Thoracic aorta (tissue), 2 donors: Measurements from ENCODE around the gene PDE6B. TPM values are rescaled to one million over a fixed set of nuclear protein-coding genes. Genes with fewer than 3 reads are reported as not detected.

ENCODE experiments used
- ATAC-seq: fragments of 150-250 bp; one replicate; pipeline ENCODE4 v1.8.0; 2017; ENCODE audit warnings: low read depth; ENCODE audit not compliant: insufficient number of reproducible peaks, low FRiP score
- DNase-seq: peaks from one replicate; pipeline ENCODE4 v3.0.0-alpha.2; 2020; ENCODE audit warnings: low spot score
- H3K27ac ChIP-seq, 2 donors: fragments of 200-600 bp; sonication (generic); 1 replicate in 1 of 2; 2 replicates in 1 of 2; pipeline ENCODE4 v1.5.1; 2016; ENCODE audit warnings: mild to moderate bottlenecking in 2 of 2, moderate library complexity in 2 of 2
- H3K27me3 ChIP-seq: fragments of 200-600 bp; sonication (generic); replicated peaks from 2 replicates; pipeline ENCODE4 v1.6.0; 2016; ENCODE audit warnings: mild to moderate bottlenecking; ENCODE audit not compliant: insufficient read depth
- H3K36me3 ChIP-seq: fragments of 200-600 bp; sonication (generic); one replicate; pipeline ENCODE4 v1.5.1; 2016
- H3K4me1 ChIP-seq, 2 donors: fragments of 200-600 bp; sonication (generic); 1 replicate in 1 of 2; 2 replicates in 1 of 2; pipeline versions ENCODE4 v1.5.1 to v1.6.0; 2016; ENCODE audit warnings: low read depth in 2 of 2, mild to moderate bottlenecking in 1 of 2; ENCODE audit not compliant: control insufficient read depth in 1 of 2
- H3K4me3 ChIP-seq: fragments of 200-600 bp; sonication (generic); 2 replicates; pipeline ENCODE4 v1.5.1; 2016; ENCODE audit warnings: mild to moderate bottlenecking
- H3K9me3 ChIP-seq: fragments of 200-600 bp; sonication (generic); 2 replicates; pipeline ENCODE4 v1.5.1; 2016
- total RNA-seq, 2 donors: library from RNA; depleted of rRNA; stranded (reverse); fragments of >200 nt; gene quantifications; one replicate each; pipeline versions ENCODE4 v1.1.0 to v1.2.3, GENCODE V29; 2016
- TF ChIP-seq, protein P1 (sequence below): fragments of 200-600 bp; sonication (generic); IDR thresholded peaks from one replicate; pipeline ENCODE4 v1.5.1; 2019; ENCODE audit warnings: antibody characterized with exemption

The PDE6B gene
- total RNA-seq, 2 donors from 2014 or later = 1.8 to 3.6 TPM

DNA sequence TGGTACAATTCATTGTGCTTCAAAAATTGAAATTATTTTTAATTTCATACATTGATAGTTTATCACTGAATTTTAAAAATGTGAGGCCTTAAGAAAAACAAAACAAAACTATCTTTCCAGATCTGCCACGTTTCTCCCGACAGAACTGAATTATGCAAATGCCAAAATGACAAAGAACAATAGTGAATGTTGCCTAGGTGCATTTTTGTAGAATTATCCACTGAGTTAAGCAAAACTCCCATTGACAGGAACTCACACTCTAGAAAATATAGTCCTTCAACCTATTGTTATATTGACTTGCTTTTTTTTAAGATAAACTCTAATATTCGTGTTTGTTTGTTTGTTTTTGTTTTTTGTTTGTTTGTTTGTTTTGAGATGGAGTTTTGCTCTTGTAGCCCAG is 86.7 kb downstream of the PDE6B start:
- H3K27ac ChIP-seq = no peak overlapping the region
- H3K36me3 ChIP-seq = peaks cover 7% of the 10 kb centered on the region
- H3K4me3 ChIP-seq = no peak overlapping the region
- TF ChIP-seq, protein P1, sequence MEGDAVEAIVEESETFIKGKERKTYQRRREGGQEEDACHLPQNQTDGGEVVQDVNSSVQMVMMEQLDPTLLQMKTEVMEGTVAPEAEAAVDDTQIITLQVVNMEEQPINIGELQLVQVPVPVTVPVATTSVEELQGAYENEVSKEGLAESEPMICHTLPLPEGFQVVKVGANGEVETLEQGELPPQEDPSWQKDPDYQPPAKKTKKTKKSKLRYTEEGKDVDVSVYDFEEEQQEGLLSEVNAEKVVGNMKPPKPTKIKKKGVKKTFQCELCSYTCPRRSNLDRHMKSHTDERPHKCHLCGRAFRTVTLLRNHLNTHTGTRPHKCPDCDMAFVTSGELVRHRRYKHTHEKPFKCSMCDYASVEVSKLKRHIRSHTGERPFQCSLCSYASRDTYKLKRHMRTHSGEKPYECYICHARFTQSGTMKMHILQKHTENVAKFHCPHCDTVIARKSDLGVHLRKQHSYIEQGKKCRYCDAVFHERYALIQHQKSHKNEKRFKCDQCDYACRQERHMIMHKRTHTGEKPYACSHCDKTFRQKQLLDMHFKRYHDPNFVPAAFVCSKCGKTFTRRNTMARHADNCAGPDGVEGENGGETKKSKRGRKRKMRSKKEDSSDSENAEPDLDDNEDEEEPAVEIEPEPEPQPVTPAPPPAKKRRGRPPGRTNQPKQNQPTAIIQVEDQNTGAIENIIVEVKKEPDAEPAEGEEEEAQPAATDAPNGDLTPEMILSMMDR = no peak
- no peak for DNase-seq
- no peaks in the 10 kb centered on the region for H3K27me3 ChIP-seq
- H3K9me3 ChIP-seq = no peaks in the 10 kb centered on the region
- no peak for ATAC-seq
- peaks cover 16 to 23% of the 10 kb centered on the region in 2 donors for H3K4me1 ChIP-seq

DNA sequence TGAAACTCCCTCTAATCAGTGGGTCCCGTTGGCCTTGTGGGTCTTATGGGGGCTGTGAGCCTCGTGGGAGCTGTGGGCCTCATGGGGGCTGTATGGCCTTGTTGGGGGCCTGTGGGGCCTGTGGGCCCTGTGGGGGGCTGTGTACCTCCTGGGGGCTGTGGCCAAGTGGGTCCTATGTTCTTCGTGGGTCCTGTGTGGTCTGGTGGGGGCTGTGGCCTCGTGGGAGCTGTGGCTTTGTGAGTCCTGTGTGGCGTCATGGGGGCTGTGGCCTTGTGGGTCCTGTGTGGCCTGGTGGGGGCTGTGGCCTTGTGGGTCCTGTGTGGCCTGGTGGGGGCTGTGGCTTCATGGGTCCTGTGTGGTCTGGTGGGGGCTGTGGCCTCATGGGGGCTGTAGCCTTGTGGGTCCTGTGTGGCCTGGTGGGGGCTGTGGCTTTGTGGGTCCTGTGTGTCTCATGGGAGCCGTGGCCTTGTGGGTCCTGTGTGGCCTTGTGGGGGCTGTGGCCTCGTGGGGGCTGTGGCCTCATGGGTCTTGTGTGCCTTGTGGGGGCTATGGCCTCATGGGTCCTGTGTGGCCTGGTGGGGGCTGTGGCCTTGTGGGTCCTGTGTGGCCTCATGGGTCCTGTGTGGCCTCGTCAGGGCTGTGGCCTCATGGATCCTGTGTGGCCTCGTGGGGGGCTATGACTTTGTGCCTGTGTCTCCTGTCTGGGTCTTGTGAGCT is 87.7 kb downstream of the PDE6B start:
- no peak for ATAC-seq
- H3K27me3 ChIP-seq = no peaks in the 10 kb centered on the region

GRCh38 chr4:714087-714486 is 88.7 kb downstream of the PDE6B start:
- TF ChIP-seq, protein P1 = no peak
- DNase-seq = no peak
- H3K27me3 ChIP-seq = no peaks in the 10 kb centered on the region
- no peak overlapping the region for H3K27ac ChIP-seq
- peaks cover 7% of the 10 kb centered on the region for H3K36me3 ChIP-seq
- H3K4me3 ChIP-seq = no peak overlapping the region
- no peaks in the 10 kb centered on the region for H3K9me3 ChIP-seq
- H3K4me1 ChIP-seq = peaks cover 0 to 3% of the 10 kb centered on the region in 2 donors
- no peak for ATAC-seq

More for the DNA sequence above, 87.7 kb downstream of the PDE6B start:
- Histone ChIP-seq H3K9me3 (no peaks in the 10 kb centered on the region), H3K36me3 (peaks cover 7% of the 10 kb centered on the region), H3K27ac (no peak overlapping the region), H3K4me1 (peaks cover 6 to 13% of the 10 kb centered on the region in 2 donors), H3K4me3 (no peak overlapping the region)
- TF ChIP-seq, protein P1 = no peak
- DNase-seq = no peak

DNA sequence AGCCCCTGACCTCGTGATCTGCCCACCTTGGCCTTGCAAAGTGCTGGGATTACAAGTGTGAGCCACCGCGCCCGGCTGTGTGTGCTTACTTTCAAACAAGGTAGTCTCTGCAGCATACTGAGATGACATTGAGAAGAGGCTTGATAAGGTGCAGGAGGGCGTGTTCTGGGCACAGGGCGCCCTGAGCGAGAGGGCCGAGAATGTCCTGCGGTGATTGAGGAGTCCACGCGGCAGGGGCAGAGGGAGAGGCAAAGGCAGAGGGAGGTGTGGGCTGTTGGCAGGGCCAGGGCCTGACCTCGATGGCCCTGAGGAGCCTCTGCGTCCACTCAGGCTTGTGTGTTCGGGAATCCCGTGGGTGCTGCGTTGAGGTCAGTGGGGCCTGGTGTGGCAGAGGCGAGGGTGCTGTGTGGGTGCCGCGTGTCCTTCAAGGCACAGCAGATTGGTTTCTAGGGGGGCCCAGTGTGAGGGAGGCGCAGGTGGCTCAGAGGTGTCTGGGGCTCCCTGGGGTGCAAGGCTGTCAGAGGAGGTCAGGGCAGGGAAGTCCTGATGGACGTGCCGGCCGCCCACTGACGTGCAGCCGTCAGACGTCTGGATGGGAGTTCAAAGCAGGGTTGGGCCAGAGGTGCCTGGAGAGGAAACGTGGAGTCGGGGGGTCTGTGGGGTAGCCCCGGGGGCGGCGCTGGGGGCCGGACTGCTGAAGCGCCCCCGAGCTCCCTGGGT is 92.4 kb downstream of the PDE6B start:
- DNase-seq (no peak), ATAC-seq (no peak)
- Histone ChIP-seq H3K9me3 (no peaks in the 10 kb centered on the region), H3K27ac (no peak overlapping the region), H3K4me3 (no peak overlapping the region), H3K27me3 (no peaks in the 10 kb centered on the region), H3K36me3 (peaks cover 8% of the 10 kb centered on the region), H3K4me1 (no peaks in the 10 kb centered on the region)
- TF ChIP-seq, protein P1 = no peak

DNA sequence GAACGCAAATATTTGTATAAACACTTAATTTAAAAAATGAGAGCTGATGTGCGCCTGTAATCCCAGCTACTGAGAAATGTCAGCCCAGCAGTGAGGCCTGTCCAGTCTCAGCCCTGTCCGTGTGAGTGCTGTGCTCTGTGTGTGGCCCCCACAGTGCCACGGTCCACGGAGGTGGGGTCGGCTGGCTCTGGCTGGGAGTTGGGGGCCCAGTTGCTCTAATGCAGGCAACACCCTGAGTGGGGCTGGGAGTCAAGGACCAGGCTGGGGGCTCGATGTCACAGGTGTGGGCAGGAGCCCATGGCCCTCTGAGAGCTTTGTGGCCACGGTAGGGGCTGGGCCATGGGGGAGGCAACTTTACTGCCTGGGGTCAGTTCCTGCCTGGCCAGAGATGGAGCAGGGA is 93.1 kb downstream of the PDE6B start:
- ATAC-seq = no peak
- H3K4me1 ChIP-seq = no peaks in the 10 kb centered on the region
- H3K27ac ChIP-seq = no peak overlapping the region
- no peaks in the 10 kb centered on the region for H3K27me3 ChIP-seq
- H3K36me3 ChIP-seq = peaks cover 13% of the 10 kb centered on the region
- no peak for DNase-seq
- TF ChIP-seq, protein P1 = no peak
- H3K4me3 ChIP-seq = no peak overlapping the region
- no peaks in the 10 kb centered on the region for H3K9me3 ChIP-seq
